ENCODE results near the gene ATP10D.

The ATP10D gene

GRCh38 chr4:47531954-47532321, 46.9 kb downstream of the ATP10D start:
- DNase-seq (ENCODE audit: low read depth): no peak

GRCh38 chr4:47532658-47533057, 47.6 kb downstream of the ATP10D start:
- DNase-seq (ENCODE audit: low read depth): no peak
- TF ChIP-seq CTCF (IDR thresholded peaks at IDR 0.05; ENCODE audit: control insufficient read depth, insufficient read depth, low read depth, low read length, missing control alignments): no peak
- H3K4me3 ChIP-seq (ENCODE audit: control insufficient read depth, low read depth, low read length): no peak overlapping the region

More at GRCh38 chr4:47531954-47532321, 46.9 kb downstream of the ATP10D start:
- TF ChIP-seq CTCF (IDR thresholded peaks at IDR 0.05; ENCODE audit: control insufficient read depth, insufficient read depth, low read depth, low read length, missing control alignments): no peak
- H3K4me3 ChIP-seq (ENCODE audit: control insufficient read depth, low read depth, low read length): no peak overlapping the region

GRCh38 chr4:47533689-47534347, 48.7 kb downstream of the ATP10D start:
- no peak overlapping the region for H3K4me3 ChIP-seq (ENCODE audit: control insufficient read depth, low read depth, low read length)
- TF ChIP-seq CTCF (IDR thresholded peaks at IDR 0.05; ENCODE audit: control insufficient read depth, insufficient read depth, low read depth, low read length, missing control alignments): no peak
- DNase-seq (ENCODE audit: low read depth): no peak

GRCh38 chr4:47534772-47535171, 49.7 kb downstream of the ATP10D start:
- H3K4me3 ChIP-seq (ENCODE audit: control insufficient read depth, low read depth, low read length): no peak overlapping the region
- DNase-seq (ENCODE audit: low read depth): no peak
- TF ChIP-seq CTCF (IDR thresholded peaks at IDR 0.05; ENCODE audit: control insufficient read depth, insufficient read depth, low read depth, low read length, missing control alignments): no peak

GRCh38 chr4:47535567-47536147, 50.6 kb downstream of the ATP10D start:
- DNase-seq (ENCODE audit: low read depth): no peak
- no peak overlapping the region for H3K4me3 ChIP-seq (ENCODE audit: control insufficient read depth, low read depth, low read length)
- no peak for TF ChIP-seq CTCF (IDR thresholded peaks at IDR 0.05; ENCODE audit: control insufficient read depth, insufficient read depth, low read depth, low read length, missing control alignments)

GRCh38 chr4:47536966-47537365, 51.9 kb downstream of the ATP10D start:
- no peak for DNase-seq (ENCODE audit: low read depth)
- no peak overlapping the region for H3K4me3 ChIP-seq (ENCODE audit: control insufficient read depth, low read depth, low read length)
- TF ChIP-seq CTCF (IDR thresholded peaks at IDR 0.05; ENCODE audit: control insufficient read depth, insufficient read depth, low read depth, low read length, missing control alignments): no peak
